Lung (tissue), 12 donors: Measurements from ENCODE around the gene CDH16. TPM values are rescaled to one million over a fixed set of nuclear protein-coding genes. Genes with fewer than 3 reads are reported as not detected.

Experiments
- ATAC-seq: fragments of 200-7000 bp; cut with Tn5 transposase; one replicate; pipeline ENCODE4 v1.9.1; 2020; ENCODE audit warnings: moderate number of reproducible peaks; ENCODE audit not compliant: insufficient read depth, low FRiP score
- DNase-seq, 3 donors: peaks; one replicate each; pipeline ENCODE4 v3.0.0-alpha.2; 2013 to 2017
- H3K27ac ChIP-seq, 2 donors: one replicate each; pipeline ENCODE4 v1.5.1; 2013; ENCODE audit warnings: mild to moderate bottlenecking in 2 of 2, moderate library complexity in 2 of 2, control low read depth in 1 of 2, inconsistent platforms in 1 of 2, low read depth in 1 of 2, low read length in 1 of 2
- H3K27me3 ChIP-seq, 3 donors: one replicate each; pipeline ENCODE4 v1.5.1; 2013; ENCODE audit warnings: low read length in 2 of 3; ENCODE audit not compliant: control insufficient read depth in 3 of 3, insufficient read depth in 3 of 3
- H3K36me3 ChIP-seq, 4 donors: one replicate each; pipeline ENCODE4 v1.5.1; 2013; ENCODE audit warnings: low read length in 4 of 4, mild to moderate bottlenecking in 1 of 4, moderate library complexity in 1 of 4; ENCODE audit not compliant: control insufficient read depth in 4 of 4, insufficient read depth in 4 of 4
- H3K4me1 ChIP-seq, 5 donors: one replicate each; pipeline ENCODE4 v1.5.1; 2013; ENCODE audit warnings: low read length in 5 of 5, mild to moderate bottlenecking in 2 of 5, moderate library complexity in 1 of 5; ENCODE audit not compliant: control insufficient read depth in 5 of 5, insufficient read depth in 5 of 5
- H3K4me3 ChIP-seq: one replicate; pipeline ENCODE4 v1.5.1; 2013; ENCODE audit warnings: mild to moderate bottlenecking, control low read depth, moderate library complexity
- H3K9ac ChIP-seq, 2 donors: one replicate each; pipeline ENCODE4 v1.5.1; 2013; ENCODE audit warnings: low read length in 2 of 2, control low read depth in 1 of 2; ENCODE audit not compliant: insufficient read depth in 1 of 2
- H3K9me3 ChIP-seq, 4 donors: one replicate each; pipeline ENCODE4 v1.5.1; 2013; ENCODE audit warnings: low read length in 3 of 4, mild to moderate bottlenecking in 1 of 4, moderate library complexity in 1 of 4; ENCODE audit not compliant: control insufficient read depth in 4 of 4, insufficient read depth in 3 of 4
- CTCF ChIP-seq: IDR thresholded peaks from 2 replicates; pipeline ENCODE4 v1.5.1; 2012; ENCODE audit warnings: mild to moderate bottlenecking; ENCODE audit errors: control extremely low read depth, extremely low read depth
- WGBS, 2 donors: extraction: QIAGEN DNeasy Blood & Tissue Kit; methylation state at CpG; one replicate each; pipeline ENCODE4 v1.1.7; 2013; 5-methylcytosine and 5-hydroxymethylcytosine counted together
- polyA plus RNA-seq, 2 donors: library from polyadenylated mRNA; stranded (reverse); fragments of 200-250 nt; gene quantifications; one replicate each; pipeline ENCODE4 v1.2.1, GENCODE V29; 2013
- total RNA-seq, 2 donors: library from RNA; depleted of rRNA in 1 of 2; stranded (reverse); fragments of >200 nt in 1 of 2; gene quantifications; one replicate each; pipeline ENCODE4 v1.2.1, GENCODE V29; 2014 to 2021
- donor health status: control.
- donor health status: control.
- donor health status: Bipolar disorder and iron deficiency.
- donor health status: healthy.
- donor health status: DM: yes; HTN: yes; CAD: no.

The CDH16 gene
- total and polyA plus RNA-seq, 4 donors = 0.25 to 1.7 (median 0.64) TPM; not detected in 1

- peaks cover 0 to 14% (median 13%) of the 10 kb centered on the region in 3 donors for H3K27me3 ChIP-seq
- H3K4me3 ChIP-seq = no peak overlapping the region
- H3K27ac ChIP-seq = peak overlapping the region; percentile 58 to 90
- peaks cover 0 to 27% (median 7%) of the 10 kb centered on the region in 5 donors for H3K4me1 ChIP-seq
- no peak overlapping the region for H3K9ac ChIP-seq
- DNase-seq (peak in 2 of 3 donors; percentile 32 to 42), ATAC-seq (no peak)
- H3K9me3 ChIP-seq = no peaks in the 10 kb centered on the region
- H3K36me3 ChIP-seq = peaks cover 0 to 11% (median 3%) of the 10 kb centered on the region in 4 donors
- WGBS, 2 donors = 81 to 86% methylated on average over 10 of the region's 10 CpGs
- no peak for TF ChIP-seq CTCF
Observed at GRCh38 chr16:66928702-66929388, 10.2 kb upstream of the CDH16 start.

DNA sequence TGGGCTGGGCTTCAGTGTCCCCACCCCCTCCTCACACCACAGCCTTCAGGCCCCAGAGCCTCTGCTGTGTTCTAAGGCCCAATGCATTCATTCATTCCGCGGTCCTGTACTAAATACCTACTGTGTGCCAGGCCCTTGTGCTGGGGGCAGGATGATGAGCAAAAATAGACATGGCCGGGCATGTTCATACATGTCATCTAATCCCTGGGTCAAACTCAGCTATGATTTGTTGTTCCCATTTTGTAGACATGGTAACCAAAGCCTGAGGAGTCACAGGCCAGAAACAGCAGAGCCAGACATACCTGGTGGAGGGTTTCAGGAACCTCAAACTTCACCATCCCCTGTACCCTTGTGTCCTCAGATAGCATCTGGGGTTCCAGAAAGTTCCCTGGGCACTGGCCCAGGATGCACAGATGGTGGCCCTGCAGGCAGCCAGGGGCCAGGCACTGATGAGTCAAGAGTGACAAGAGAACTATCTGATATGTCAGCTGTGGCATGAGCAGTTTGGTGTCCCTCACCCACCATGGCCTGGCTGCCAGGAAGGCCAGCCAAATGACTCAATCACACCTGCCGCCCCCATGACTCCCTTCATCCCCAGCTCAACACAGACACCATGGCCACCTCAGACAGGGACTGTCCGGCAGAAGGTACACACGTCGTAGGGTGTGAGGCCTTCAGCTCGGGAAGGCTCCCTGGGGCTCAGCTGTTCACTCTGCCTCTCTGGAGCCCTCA is 9.4 kb upstream of the CDH16 start:
- peaks cover 0 to 22% (median under 1%) of the 10 kb centered on the region in 5 donors for H3K4me1 ChIP-seq

DNA sequence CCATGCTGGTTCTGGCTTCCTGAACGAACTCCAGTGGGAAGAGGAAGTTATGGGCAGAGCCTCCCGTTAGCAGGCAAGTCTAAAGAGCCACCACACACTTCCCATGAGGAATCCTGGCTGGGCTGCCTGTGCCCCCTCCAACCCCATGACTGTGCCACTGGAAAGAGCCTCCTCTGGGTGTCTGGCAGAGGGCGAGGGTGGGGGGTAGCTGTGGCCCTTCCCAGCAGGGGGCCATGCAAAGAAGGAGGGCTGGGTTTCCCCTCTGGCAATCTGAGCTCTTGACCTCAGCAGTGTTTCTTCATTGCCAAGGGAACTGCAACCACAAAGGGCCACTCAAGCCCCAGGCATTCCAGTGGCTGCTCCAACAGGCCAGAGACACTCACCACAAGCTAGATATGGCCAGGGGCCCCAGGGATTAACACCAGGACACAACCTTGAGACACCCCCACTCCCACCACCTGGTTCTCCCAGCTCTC is 8.3 kb upstream of the CDH16 start:
- peaks cover 0 to 18% (median 18%) of the 10 kb centered on the region in 3 donors for H3K27me3 ChIP-seq
- peaks cover 0 to 18% (median 0%) of the 10 kb centered on the region in 5 donors for H3K4me1 ChIP-seq
- H3K4me3 ChIP-seq = no peak overlapping the region
- peak; percentile 32 for ATAC-seq
- H3K36me3 ChIP-seq = peaks cover 0 to 6% (median 1%) of the 10 kb centered on the region in 4 donors
- H3K9me3 ChIP-seq = no peaks in the 10 kb centered on the region
- 23 to 28% methylated on average over 3 of the region's 3 CpGs for WGBS, 2 donors
- DNase-seq = peak; percentile 56 to 71 (median 70)
- TF ChIP-seq CTCF = no peak
- peak overlapping the region; percentile 88 to 90 for H3K27ac ChIP-seq
- H3K9ac ChIP-seq = no peak overlapping the region

More for the DNA sequence above, 9.4 kb upstream of the CDH16 start:
- no peak for DNase-seq
- ATAC-seq = no peak
- H3K36me3 ChIP-seq = peaks cover 0 to 11% (median 3%) of the 10 kb centered on the region in 4 donors
- peaks cover 0 to 18% (median 18%) of the 10 kb centered on the region in 3 donors for H3K27me3 ChIP-seq
- H3K9ac ChIP-seq = no peak overlapping the region
- no peaks in the 10 kb centered on the region for H3K9me3 ChIP-seq
- H3K27ac ChIP-seq = peak overlapping the region; percentile 88 to 90
- no peak for TF ChIP-seq CTCF
- WGBS, 2 donors = 92 to 93% methylated on average over 8 of the region's 8 CpGs
- H3K4me3 ChIP-seq = no peak overlapping the region
